ENCODE data around the gene ARHGAP4. TPM values are rescaled to one million over a fixed set of nuclear protein-coding genes. Genes with fewer than 3 reads are reported as not detected.

Gene ARHGAP4
- total RNA-seq, 6 donors from 2014 or later: 33.4 to 353 (median 82.6) TPM

DNA sequence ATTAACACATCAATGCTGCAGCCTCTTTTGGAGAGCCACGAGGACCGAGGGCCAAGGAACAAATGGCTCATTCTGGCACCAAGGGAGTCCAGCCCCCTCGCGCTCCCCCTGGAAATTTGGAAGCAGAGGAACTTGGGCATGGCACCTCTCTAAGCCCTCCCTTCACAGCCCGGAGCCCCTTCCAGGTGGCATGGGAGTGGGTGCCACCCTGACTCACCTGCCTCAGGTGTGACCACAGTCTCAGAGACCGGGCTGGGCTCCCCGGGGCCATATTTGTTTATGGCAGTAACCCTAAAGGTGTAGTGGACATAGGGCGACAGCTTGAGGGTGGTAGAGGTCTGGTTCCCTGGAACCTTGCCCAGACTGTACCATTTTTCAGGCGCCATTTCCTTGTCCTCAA, 58.9 kb downstream of the ARHGAP4 start:
- H3K27ac ChIP-seq: no peak overlapping the region
- no peaks in the 10 kb centered on the region for H3K4me1 ChIP-seq
- H3K4me3 ChIP-seq: no peak overlapping the region
- H3K27me3 ChIP-seq: peaks cover 0 to 13% (median 0%) of the 10 kb centered on the region in 4 donors
- DNase-seq (no peak), ATAC-seq (ENCODE audit: low FRiP score in 2 of 2) (no peak)
- H3K36me3 ChIP-seq: no peaks in the 10 kb centered on the region
- no peaks in the 10 kb centered on the region for H3K9me3 ChIP-seq
- WGBS, 2 donors: 77 to 85% methylated on average over 6 to 9 of the region's 9 CpGs
- no peak for TF ChIP-seq POLR2AphosphoS5 (IDR thresholded peaks at IDR 0.05)
- no peak for TF ChIP-seq EP300 (IDR thresholded peaks at IDR 0.05)
- no peak for TF ChIP-seq CTCF (IDR thresholded peaks at IDR 0.05)
- TF ChIP-seq POLR2A (IDR thresholded peaks at IDR 0.05): no peak

DNA sequence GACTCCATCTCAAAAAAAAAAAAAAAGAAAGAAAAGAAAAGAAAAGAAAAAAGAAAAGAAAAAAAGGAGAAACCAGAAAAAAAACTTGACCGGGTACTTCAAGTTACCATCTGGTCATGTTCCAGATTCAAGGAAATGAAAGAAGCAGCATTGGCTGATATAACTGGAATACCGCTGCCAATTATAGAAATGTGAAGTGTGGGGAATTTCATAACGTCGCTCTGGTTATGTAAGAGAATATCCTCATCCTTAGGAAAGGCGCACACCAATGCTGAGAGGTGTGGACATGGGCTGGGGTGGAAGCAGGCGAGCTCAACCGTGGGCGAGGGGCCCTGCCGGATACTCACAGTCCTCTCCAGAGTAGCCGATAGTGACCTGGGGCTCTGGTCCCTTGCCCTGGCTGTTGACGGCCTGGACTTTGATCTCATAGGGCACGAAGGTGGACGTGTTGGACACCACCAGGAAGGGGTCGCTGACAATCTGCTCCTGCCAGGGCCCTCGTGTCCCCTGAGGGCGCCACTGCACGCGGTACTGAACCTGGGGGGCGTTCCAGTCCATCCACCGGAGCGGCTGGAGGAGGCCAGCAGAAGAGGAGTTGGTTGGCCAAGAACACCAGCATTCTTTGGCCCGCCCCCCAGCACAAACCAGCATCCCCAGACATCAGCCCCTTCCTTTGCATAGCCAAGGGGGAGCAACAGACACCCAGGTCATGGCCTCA, 59.6 kb downstream of the ARHGAP4 start:
- TF ChIP-seq POLR2AphosphoS5 (IDR thresholded peaks at IDR 0.05) (no peak), CTCF (IDR thresholded peaks at IDR 0.05) (no peak), POLR2A (IDR thresholded peaks at IDR 0.05) (no peak), EP300 (IDR thresholded peaks at IDR 0.05) (no peak)

GRCh38 chrX:153865685-153866084, 60.4 kb downstream of the ARHGAP4 start:
- DNase-seq (no peak), ATAC-seq (ENCODE audit: low FRiP score in 2 of 2) (no peak)
- TF ChIP-seq POLR2A (IDR thresholded peaks at IDR 0.05) (no peak), POLR2AphosphoS5 (IDR thresholded peaks at IDR 0.05) (no peak), CTCF (IDR thresholded peaks at IDR 0.05) (no peak)
- Histone ChIP-seq H3K4me1 (no peaks in the 10 kb centered on the region), H3K4me3 (no peak overlapping the region), H3K9me3 (no peaks in the 10 kb centered on the region), H3K27me3 (peaks cover 0 to 6% (median 0%) of the 10 kb centered on the region in 4 donors), H3K36me3 (no peaks in the 10 kb centered on the region), H3K27ac (no peak overlapping the region)
- WGBS, 2 donors: 86 to 90% methylated on average over 5 to 9 of the region's 9 CpGs

More for the DNA sequence above, 59.6 kb downstream of the ARHGAP4 start:
- peaks cover 0 to 11% (median 0%) of the 10 kb centered on the region in 4 donors for H3K27me3 ChIP-seq
- ATAC-seq (ENCODE audit: low FRiP score in 2 of 2) (no peak), DNase-seq (no peak)
- no peak overlapping the region for H3K27ac ChIP-seq
- no peaks in the 10 kb centered on the region for H3K36me3 ChIP-seq
- H3K9me3 ChIP-seq: no peaks in the 10 kb centered on the region
- H3K4me1 ChIP-seq: no peaks in the 10 kb centered on the region
- H3K4me3 ChIP-seq: no peak overlapping the region
- WGBS, 2 donors: 72 to 77% methylated on average over 8 to 16 of the region's 22 CpGs

GRCh38 chrX:153865321-153865580, 60.8 kb downstream of the ARHGAP4 start:
- TF ChIP-seq CTCF (IDR thresholded peaks at IDR 0.05): no peak
- no peak for TF ChIP-seq POLR2AphosphoS5 (IDR thresholded peaks at IDR 0.05)
- TF ChIP-seq EP300 (IDR thresholded peaks at IDR 0.05): no peak
- H3K27me3 ChIP-seq: peaks cover 0 to 6% (median 0%) of the 10 kb centered on the region in 4 donors
- H3K4me1 ChIP-seq: no peaks in the 10 kb centered on the region
- no peaks in the 10 kb centered on the region for H3K36me3 ChIP-seq
- H3K4me3 ChIP-seq: no peak overlapping the region
- no peak overlapping the region for H3K27ac ChIP-seq
- H3K9me3 ChIP-seq: no peaks in the 10 kb centered on the region
- DNase-seq: no peak
- no peak for ATAC-seq (ENCODE audit: low FRiP score in 2 of 2)
- WGBS, 2 donors: 94% methylated on average over 11 of the region's 11 CpGs; no CpG with 5 or more reads in 1 of the 2 donors

Data from upper lobe of left lung (tissue), 6 donors.